A549 (cell line): ENCODE data around the gene CHMP3.

Source experiments
- JUN ChIP-seq, 2 experiments: fragments of >200 bp; sonication (Bioruptor Twin); formaldehyde crosslinking; IDR thresholded peaks; 2 replicates in 1 of 2; 3 replicates in 1 of 2; pipeline ENCODE4 v1.6.1; 2016 to 2017
- MAFK ChIP-seq: fragments of 450-650 bp; IDR thresholded peaks from 2 replicates; pipeline ENCODE4 v1.6.1; 2014; ENCODE audit not compliant: partially characterized antibody
- POLR2A ChIP-seq: IDR thresholded peaks from 2 replicates; pipeline ENCODE4 v1.6.1; 2012; ENCODE audit warnings: mild to moderate bottlenecking, low read length
- RFX5 ChIP-seq: fragments of 450-650 bp; IDR thresholded peaks from 2 replicates; pipeline ENCODE4 v1.7.1; 2014; ENCODE audit warnings: antibody characterized with exemption, mild to moderate bottlenecking, moderate library complexity
- ZFP36 ChIP-seq: fragments of 450-650 bp; IDR thresholded peaks from 2 replicates; pipeline ENCODE4 v1.6.1; 2014; ENCODE audit warnings: borderline replicate concordance; ENCODE audit not compliant: partially characterized antibody
- TF ChIP-seq, protein P1 (sequence below): fragments of >200 bp; sonication (Bioruptor Twin); formaldehyde crosslinking; IDR thresholded peaks from 3 replicates; pipeline ENCODE4 v1.5.1; 2016

GRCh38 chr2:86468162-86469033, 94.8 kb downstream of the CHMP3 start:
- TF ChIP-seq, protein P1, sequence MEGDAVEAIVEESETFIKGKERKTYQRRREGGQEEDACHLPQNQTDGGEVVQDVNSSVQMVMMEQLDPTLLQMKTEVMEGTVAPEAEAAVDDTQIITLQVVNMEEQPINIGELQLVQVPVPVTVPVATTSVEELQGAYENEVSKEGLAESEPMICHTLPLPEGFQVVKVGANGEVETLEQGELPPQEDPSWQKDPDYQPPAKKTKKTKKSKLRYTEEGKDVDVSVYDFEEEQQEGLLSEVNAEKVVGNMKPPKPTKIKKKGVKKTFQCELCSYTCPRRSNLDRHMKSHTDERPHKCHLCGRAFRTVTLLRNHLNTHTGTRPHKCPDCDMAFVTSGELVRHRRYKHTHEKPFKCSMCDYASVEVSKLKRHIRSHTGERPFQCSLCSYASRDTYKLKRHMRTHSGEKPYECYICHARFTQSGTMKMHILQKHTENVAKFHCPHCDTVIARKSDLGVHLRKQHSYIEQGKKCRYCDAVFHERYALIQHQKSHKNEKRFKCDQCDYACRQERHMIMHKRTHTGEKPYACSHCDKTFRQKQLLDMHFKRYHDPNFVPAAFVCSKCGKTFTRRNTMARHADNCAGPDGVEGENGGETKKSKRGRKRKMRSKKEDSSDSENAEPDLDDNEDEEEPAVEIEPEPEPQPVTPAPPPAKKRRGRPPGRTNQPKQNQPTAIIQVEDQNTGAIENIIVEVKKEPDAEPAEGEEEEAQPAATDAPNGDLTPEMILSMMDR, result no peak
- no peak for TF ChIP-seq JUN (IDR thresholded peaks at IDR 0.05)
- no peak for TF ChIP-seq RFX5
- TF ChIP-seq MAFK, result no peak
- TF ChIP-seq ZFP36, result no peak
- no peak for TF ChIP-seq POLR2A
